H9 (cell line): ENCODE measurements around the gene RELA. TPM values are rescaled to one million over a fixed set of nuclear protein-coding genes. Genes with fewer than 3 reads are reported as not detected.

Experiments
- DNase-seq: peaks from one replicate; pipeline ENCODE4 v3.0.0-alpha.2; 2017
- H2AFZ ChIP-seq: one replicate; pipeline ENCODE4 v1.6.1; 2013; ENCODE audit warnings: mild to moderate bottlenecking, low read length, control low read depth, moderate library complexity
- H2AK5ac ChIP-seq: 2 replicates; pipeline ENCODE4 v1.6.1; 2013; ENCODE audit warnings: low read length, control low read depth, mixed read lengths; ENCODE audit not compliant: insufficient read length
- H2BK120ac ChIP-seq: one replicate; pipeline ENCODE4 v1.6.1; 2013; ENCODE audit warnings: low read depth, mild to moderate bottlenecking, low read length, control low read depth, inconsistent platforms; ENCODE audit not compliant: poor library complexity, severe bottlenecking
- H2BK12ac ChIP-seq: 2 replicates; pipeline ENCODE4 v1.6.1; 2013; ENCODE audit warnings: low read length, control low read depth, mixed read lengths, low read depth; ENCODE audit not compliant: insufficient read length
- H2BK15ac ChIP-seq: 2 replicates; pipeline ENCODE4 v1.6.1; 2013; ENCODE audit warnings: low read depth, low read length, control low read depth
- H2BK20ac ChIP-seq: one replicate; pipeline ENCODE4 v1.6.1; 2013; ENCODE audit warnings: low read depth, mild to moderate bottlenecking, low read length, control low read depth, inconsistent platforms; ENCODE audit not compliant: poor library complexity, severe bottlenecking
- H2BK5ac ChIP-seq: 2 replicates; pipeline ENCODE4 v1.6.1; 2013; ENCODE audit warnings: low read length, control low read depth, mixed read lengths; ENCODE audit not compliant: insufficient read length
- H3K14ac ChIP-seq: 2 replicates; pipeline ENCODE4 v1.6.1; 2013; ENCODE audit warnings: low read length, control low read depth; ENCODE audit not compliant: insufficient read depth
- H3K18ac ChIP-seq: 2 replicates; pipeline ENCODE4 v1.6.1; 2013; ENCODE audit warnings: low read depth, mild to moderate bottlenecking, mixed read lengths, low read length, control low read depth; ENCODE audit not compliant: insufficient read length
- H3K23ac ChIP-seq: 2 replicates; pipeline ENCODE4 v1.6.1; 2013; ENCODE audit warnings: low read length, control low read depth, mixed read lengths, low read depth; ENCODE audit not compliant: insufficient read length
- H3K23me2 ChIP-seq: 2 replicates; pipeline ENCODE4 v1.6.1; 2013; ENCODE audit warnings: low read depth, mild to moderate bottlenecking, mixed read lengths, low read length, control low read depth; ENCODE audit not compliant: insufficient read length, poor library complexity, severe bottlenecking
- H3K27ac ChIP-seq: 2 replicates; pipeline ENCODE4 v1.5.1; 2013; ENCODE audit warnings: low read length, control low read depth, mixed read lengths, low read depth; ENCODE audit not compliant: insufficient read length
- H3K27me3 ChIP-seq: 2 replicates; pipeline ENCODE4 v1.6.1; 2013; ENCODE audit warnings: low read length, control low read depth, inconsistent platforms; ENCODE audit not compliant: insufficient read depth
- H3K4ac ChIP-seq: 2 replicates; pipeline ENCODE4 v1.6.1; 2013; ENCODE audit warnings: low read depth, mild to moderate bottlenecking, control low read depth, inconsistent platforms, low read length, moderate library complexity
- H3K4me1 ChIP-seq: 2 replicates; pipeline ENCODE4 v1.6.1; 2013; ENCODE audit warnings: low read length, control low read depth, inconsistent platforms; ENCODE audit not compliant: insufficient read depth
- H3K4me2 ChIP-seq: 2 replicates; pipeline ENCODE4 v1.6.1; 2013; ENCODE audit warnings: low read length, control low read depth, mixed read lengths; ENCODE audit not compliant: insufficient read length, insufficient read depth
- H3K56ac ChIP-seq: 2 replicates; pipeline ENCODE4 v1.6.1; 2013; ENCODE audit warnings: low read depth, mild to moderate bottlenecking, mixed read lengths, low read length, control low read depth; ENCODE audit not compliant: insufficient read length
- H3K79me1 ChIP-seq: 2 replicates; pipeline ENCODE4 v1.6.1; 2013; ENCODE audit warnings: low read depth, mild to moderate bottlenecking, moderate library complexity, low read length, control low read depth, inconsistent platforms; ENCODE audit not compliant: insufficient read depth, poor library complexity, severe bottlenecking
- H3K79me2 ChIP-seq: 2 replicates; pipeline ENCODE4 v1.6.1; 2013; ENCODE audit warnings: low read length, control low read depth, inconsistent platforms; ENCODE audit not compliant: insufficient read depth
- H3K9ac ChIP-seq: 2 replicates; pipeline ENCODE4 v1.6.1; 2013; ENCODE audit warnings: low read length, control low read depth, mixed read lengths; ENCODE audit not compliant: insufficient read length; ENCODE audit errors: extremely low read depth
- H3K9me3 ChIP-seq: one replicate; pipeline ENCODE4 v1.6.1; 2013; ENCODE audit warnings: low read depth, low read length, inconsistent platforms; ENCODE audit not compliant: control insufficient read depth
- H3T11ph ChIP-seq: one replicate; pipeline ENCODE4 v1.6.1; 2013; ENCODE audit warnings: mild to moderate bottlenecking, low read length, control low read depth, inconsistent platforms
- H4K20me1 ChIP-seq: one replicate; pipeline ENCODE4 v1.6.1; 2013; ENCODE audit not compliant: control insufficient read depth, insufficient read length, insufficient read depth
- H4K5ac ChIP-seq: 2 replicates; pipeline ENCODE4 v1.6.1; 2013; ENCODE audit warnings: low read depth, mild to moderate bottlenecking, mixed read lengths, low read length, control low read depth; ENCODE audit not compliant: insufficient read length
- H4K8ac ChIP-seq: replicated peaks from 2 replicates; pipeline ENCODE4 v1.6.1; 2013; ENCODE audit warnings: low read length, control low read depth, mixed read lengths, low read depth; ENCODE audit not compliant: insufficient read length
- H4K91ac ChIP-seq: 2 replicates; pipeline ENCODE4 v1.6.1; 2013; ENCODE audit warnings: low read depth, mild to moderate bottlenecking, moderate library complexity, mixed read lengths, low read length, control low read depth; ENCODE audit not compliant: insufficient read length
- H3K27ac Mint-ChIP-seq, 3 experiments: 2 replicates in 2 of 3; 3 replicates in 1 of 3; pipeline ENCODE4 v1.8.0; 2020 to 2021; ENCODE audit warnings: mixed read lengths in 3 of 3, mild to moderate bottlenecking in 1 of 3, moderate library complexity in 1 of 3
- H3K27me3 Mint-ChIP-seq: 2 replicates; pipeline ENCODE4 v1.8.0; 2021; ENCODE audit warnings: low read depth, mild to moderate bottlenecking, moderate library complexity, mixed read lengths
- H3K36me3 Mint-ChIP-seq, 3 experiments: 2 replicates in 2 of 3; 3 replicates in 1 of 3; pipeline ENCODE4 v1.8.0; 2020 to 2021; ENCODE audit warnings: low read depth in 3 of 3, mixed read lengths in 3 of 3; ENCODE audit not compliant: insufficient read depth in 1 of 3
- H3K4me1 Mint-ChIP-seq, 2 experiments: 2 replicates each; pipeline ENCODE4 v1.8.0; 2020; ENCODE audit warnings: mixed read lengths in 2 of 2
- H3K4me3 Mint-ChIP-seq, 2 experiments: 2 replicates in 1 of 2; 3 replicates in 1 of 2; pipeline ENCODE4 v1.8.0; 2020 to 2021; ENCODE audit warnings: mild to moderate bottlenecking in 2 of 2, mixed read lengths in 2 of 2, moderate library complexity in 1 of 2
- H3K9me3 Mint-ChIP-seq, 2 experiments: 2 replicates in 1 of 2; 3 replicates in 1 of 2; pipeline ENCODE4 v1.8.0; 2020; ENCODE audit warnings: mild to moderate bottlenecking in 2 of 2, mixed read lengths in 2 of 2, moderate library complexity in 1 of 2
- WGBS: extraction: QIAGEN DNeasy Blood & Tissue Kit; methylation state at CpG from one replicate; pipeline ENCODE4 v1.1.7; 2013; ENCODE audit warnings: missing lambda C conversion rate, low lambda C conversion rate, mixed read lengths; ENCODE audit not compliant: insufficient read length; ENCODE audit errors: extremely low coverage; 5-methylcytosine and 5-hydroxymethylcytosine counted together
- total RNA-seq: library from RNA; stranded (reverse); gene quantifications from 2 replicates; pipeline ENCODE4 v1.2.1, GENCODE V29; 2021
- TF ChIP-seq, protein P1 (sequence below): fragments of 200-600 bp; sonication (generic); conservative IDR thresholded peaks from 3 replicates; pipeline ENCODE4 v1.8.0; 2021; ENCODE audit warnings: antibody characterized with exemption, mild to moderate bottlenecking

The RELA gene
- total RNA-seq, 1 experiment from 2014 or later: 48.8 TPM

DNA sequence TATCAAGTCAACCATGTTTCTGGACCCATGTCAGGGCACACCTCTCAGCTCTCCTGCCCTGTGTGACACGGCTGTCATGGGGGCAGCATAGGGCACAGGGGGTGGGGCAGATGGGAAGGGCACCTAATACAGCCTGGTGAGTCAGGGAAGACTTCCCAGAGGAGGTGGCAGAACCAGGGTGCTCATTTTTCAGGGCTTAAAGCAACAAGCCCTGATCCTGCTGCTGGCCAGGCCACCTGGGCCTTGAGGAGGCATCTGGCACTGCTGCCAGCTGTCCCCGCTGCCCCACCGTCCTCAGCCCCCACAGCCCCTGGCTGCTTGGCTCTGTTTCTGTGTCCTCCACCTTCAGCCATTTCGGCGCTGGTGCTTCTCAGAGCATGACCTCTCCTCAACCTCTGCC is 53.1 kb downstream of the RELA start:
- peaks cover 16% of the 10 kb centered on the region for H3K23me2 ChIP-seq

More for the DNA sequence above, 53.1 kb downstream of the RELA start:
- Histone ChIP-seq H2AFZ (no peak overlapping the region), H3K56ac (no peak overlapping the region), H3K27ac (no peak overlapping the region), H3K4me1 (no peaks in the 10 kb centered on the region; the same call in 1 of the 2 replicates), H3K23ac (no peak overlapping the region), H3K18ac (no peak overlapping the region), H4K91ac (no peak overlapping the region), H4K8ac (no peak overlapping the region), H3K14ac (no peak overlapping the region), H4K5ac (no peak overlapping the region), H2BK20ac (no peak overlapping the region), H2BK15ac (no peak overlapping the region), H3K4me2 (no peak overlapping the region), H3T11ph (no peak overlapping the region), H2BK5ac (no peak overlapping the region), H3K9me3 (no peaks in the 10 kb centered on the region), H3K27me3 (no peaks in the 10 kb centered on the region), H3K4ac (no peak overlapping the region), H4K20me1 (no peaks in the 10 kb centered on the region), H3K79me1 (peaks cover 3% of the 10 kb centered on the region), H2BK12ac (no peak overlapping the region), H2BK120ac (no peak overlapping the region), H3K9ac (no peak overlapping the region), H3K79me2 (no peaks in the 10 kb centered on the region; the same call in 1 of the 2 replicates), H2AK5ac (no peak overlapping the region)
- DNase-seq: no peak
- Mint-ChIP-seq H3K4me3 (no peak overlapping the region), H3K27me3 (no peaks in the 10 kb centered on the region; the same call in 1 of the 2 replicates), H3K9me3 (no peaks in the 10 kb centered on the region), H3K27ac (no peak overlapping the region), H3K4me1 (peaks cover 16 to 33% of the 10 kb centered on the region in 2 experiments), H3K36me3 (peaks cover 10 to 46% (median 45%) of the 10 kb centered on the region in 3 experiments; a peak in 6 of 7 replicates)
- WGBS: no CpG with 5 or more reads among the region's 5 CpGs
- TF ChIP-seq, protein P1, sequence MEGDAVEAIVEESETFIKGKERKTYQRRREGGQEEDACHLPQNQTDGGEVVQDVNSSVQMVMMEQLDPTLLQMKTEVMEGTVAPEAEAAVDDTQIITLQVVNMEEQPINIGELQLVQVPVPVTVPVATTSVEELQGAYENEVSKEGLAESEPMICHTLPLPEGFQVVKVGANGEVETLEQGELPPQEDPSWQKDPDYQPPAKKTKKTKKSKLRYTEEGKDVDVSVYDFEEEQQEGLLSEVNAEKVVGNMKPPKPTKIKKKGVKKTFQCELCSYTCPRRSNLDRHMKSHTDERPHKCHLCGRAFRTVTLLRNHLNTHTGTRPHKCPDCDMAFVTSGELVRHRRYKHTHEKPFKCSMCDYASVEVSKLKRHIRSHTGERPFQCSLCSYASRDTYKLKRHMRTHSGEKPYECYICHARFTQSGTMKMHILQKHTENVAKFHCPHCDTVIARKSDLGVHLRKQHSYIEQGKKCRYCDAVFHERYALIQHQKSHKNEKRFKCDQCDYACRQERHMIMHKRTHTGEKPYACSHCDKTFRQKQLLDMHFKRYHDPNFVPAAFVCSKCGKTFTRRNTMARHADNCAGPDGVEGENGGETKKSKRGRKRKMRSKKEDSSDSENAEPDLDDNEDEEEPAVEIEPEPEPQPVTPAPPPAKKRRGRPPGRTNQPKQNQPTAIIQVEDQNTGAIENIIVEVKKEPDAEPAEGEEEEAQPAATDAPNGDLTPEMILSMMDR: no peak
